Measurements from ENCODE around the gene IGSF21.

GRCh38 chr1:18166341-18166740 is 58.7 kb downstream of the IGSF21 start:
- no peak for TF ChIP-seq POLR2A (IDR thresholded peaks at IDR 0.05; ENCODE audit: low read depth, low read length)
- TF ChIP-seq CTCF (conservative IDR thresholded peaks at IDR 0.05; ENCODE audit: low read depth, low read length): no peak
- TF ChIP-seq, protein P1, sequence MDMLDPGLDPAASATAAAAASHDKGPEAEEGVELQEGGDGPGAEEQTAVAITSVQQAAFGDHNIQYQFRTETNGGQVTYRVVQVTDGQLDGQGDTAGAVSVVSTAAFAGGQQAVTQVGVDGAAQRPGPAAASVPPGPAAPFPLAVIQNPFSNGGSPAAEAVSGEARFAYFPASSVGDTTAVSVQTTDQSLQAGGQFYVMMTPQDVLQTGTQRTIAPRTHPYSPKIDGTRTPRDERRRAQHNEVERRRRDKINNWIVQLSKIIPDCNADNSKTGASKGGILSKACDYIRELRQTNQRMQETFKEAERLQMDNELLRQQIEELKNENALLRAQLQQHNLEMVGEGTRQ (IDR thresholded peaks at IDR 0.05; ENCODE audit: low read depth, low read length): no peak
- TF ChIP-seq ELK1 (IDR thresholded peaks at IDR 0.05; ENCODE audit: borderline replicate concordance, low read depth, low read length): no peak
- no peak for TF ChIP-seq RFX5 (IDR thresholded peaks at IDR 0.05; ENCODE audit: low read depth, low read length)
- TF ChIP-seq SMC3 (IDR thresholded peaks at IDR 0.05; ENCODE audit: low read depth, low read length): no peak
- no peak for TF ChIP-seq CEBPB (IDR thresholded peaks at IDR 0.05; ENCODE audit: low read depth, low read length)
- TF ChIP-seq MXI1 (IDR thresholded peaks at IDR 0.05; ENCODE audit: borderline replicate concordance, low read depth, low read length): no peak

Data from IMR-90 (cell line).